Fibroblast of mammary gland (primary cell): ENCODE measurements around the gene UTRN.

Experiments used
- DNase-seq: peaks from one replicate; pipeline ENCODE4 v3.0.0-alpha.2; 2010; ENCODE audit warnings: low read depth
- H3K4me3 ChIP-seq: 2 replicates; pipeline ENCODE4 v1.5.1; 2011; ENCODE audit warnings: low read depth, mild to moderate bottlenecking, low read length, moderate library complexity; ENCODE audit not compliant: control insufficient read depth
- TF ChIP-seq, protein P1 (sequence below): conservative IDR thresholded peaks from 2 replicates; pipeline ENCODE4 v1.5.1; 2011; ENCODE audit warnings: low read depth, low read length, inconsistent platforms; ENCODE audit not compliant: control insufficient read depth, insufficient read depth

The UTRN gene

DNA sequence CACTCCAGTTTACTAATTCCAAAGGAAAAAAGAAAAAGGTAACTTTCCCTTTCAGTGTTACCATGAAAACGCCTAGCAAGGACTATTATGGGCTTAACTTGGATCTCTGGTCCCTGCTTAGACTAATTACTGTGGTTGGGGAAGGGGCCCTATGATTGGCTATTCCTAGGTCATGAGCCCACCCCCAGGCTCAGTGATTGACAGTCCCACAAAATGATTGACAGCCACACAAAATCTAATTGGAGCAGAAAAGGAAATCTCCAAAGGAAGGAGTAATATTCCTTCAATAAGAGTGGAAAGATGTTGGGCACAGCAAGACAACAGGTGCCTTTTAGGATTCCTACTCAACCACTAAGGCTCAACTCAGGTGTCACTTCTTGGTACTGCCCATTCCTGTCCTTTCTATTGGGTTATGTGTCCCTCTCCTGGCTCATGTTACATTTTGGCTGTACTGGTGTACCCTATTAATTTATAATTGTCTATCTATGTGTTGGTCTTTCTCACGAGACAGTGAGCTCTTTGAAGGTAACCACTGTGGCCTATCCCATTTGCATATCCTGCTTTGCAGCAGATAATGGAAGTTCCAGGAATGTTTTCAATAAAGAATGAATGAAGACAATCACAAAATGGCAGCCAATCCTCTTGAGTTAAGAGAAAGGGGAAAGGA lies 5.5 kb upstream of the UTRN start:
- TF ChIP-seq, protein P1, sequence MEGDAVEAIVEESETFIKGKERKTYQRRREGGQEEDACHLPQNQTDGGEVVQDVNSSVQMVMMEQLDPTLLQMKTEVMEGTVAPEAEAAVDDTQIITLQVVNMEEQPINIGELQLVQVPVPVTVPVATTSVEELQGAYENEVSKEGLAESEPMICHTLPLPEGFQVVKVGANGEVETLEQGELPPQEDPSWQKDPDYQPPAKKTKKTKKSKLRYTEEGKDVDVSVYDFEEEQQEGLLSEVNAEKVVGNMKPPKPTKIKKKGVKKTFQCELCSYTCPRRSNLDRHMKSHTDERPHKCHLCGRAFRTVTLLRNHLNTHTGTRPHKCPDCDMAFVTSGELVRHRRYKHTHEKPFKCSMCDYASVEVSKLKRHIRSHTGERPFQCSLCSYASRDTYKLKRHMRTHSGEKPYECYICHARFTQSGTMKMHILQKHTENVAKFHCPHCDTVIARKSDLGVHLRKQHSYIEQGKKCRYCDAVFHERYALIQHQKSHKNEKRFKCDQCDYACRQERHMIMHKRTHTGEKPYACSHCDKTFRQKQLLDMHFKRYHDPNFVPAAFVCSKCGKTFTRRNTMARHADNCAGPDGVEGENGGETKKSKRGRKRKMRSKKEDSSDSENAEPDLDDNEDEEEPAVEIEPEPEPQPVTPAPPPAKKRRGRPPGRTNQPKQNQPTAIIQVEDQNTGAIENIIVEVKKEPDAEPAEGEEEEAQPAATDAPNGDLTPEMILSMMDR = no peak
- H3K4me3 ChIP-seq = no peak overlapping the region
- DNase-seq = no peak

DNA sequence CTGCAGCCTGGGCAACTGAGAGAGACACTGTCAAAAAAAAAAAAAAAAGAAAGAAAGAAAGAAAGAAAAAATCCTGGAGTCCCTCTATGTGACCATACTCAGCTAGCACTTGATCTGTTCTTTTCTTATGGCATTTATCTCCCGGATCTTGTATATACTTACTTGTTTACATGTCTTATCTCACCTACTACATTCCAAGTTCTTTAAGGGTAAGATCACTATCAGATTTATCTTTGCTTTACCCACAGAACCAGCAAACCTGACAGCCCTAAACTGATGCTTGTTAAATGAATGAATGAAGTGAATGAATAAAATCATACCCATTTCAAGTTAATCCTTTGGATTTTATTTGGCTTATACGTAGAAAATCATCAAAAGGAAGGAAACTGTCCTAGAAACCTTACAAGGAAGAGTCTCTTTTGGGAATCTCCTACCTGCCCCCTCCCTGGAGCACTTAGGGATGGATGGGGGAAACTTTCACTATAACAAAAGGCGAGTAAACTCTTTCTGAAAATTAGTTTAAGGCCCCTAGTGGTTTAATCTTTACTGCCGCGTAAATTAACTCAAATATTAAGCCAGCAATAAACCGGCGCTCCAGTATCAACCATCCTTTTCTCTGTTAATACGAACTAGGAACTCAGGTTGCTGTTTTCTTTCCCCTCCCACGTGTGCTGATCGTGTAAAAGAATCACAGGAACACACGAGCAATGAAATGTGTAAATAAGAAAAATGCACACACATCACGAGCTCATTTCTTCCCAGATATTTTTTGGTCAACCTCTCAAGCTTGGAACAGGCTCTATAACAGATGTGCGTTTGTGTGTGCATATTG lies 1.3 kb upstream of the UTRN start:
- peak; percentile 37 for DNase-seq

DNA sequence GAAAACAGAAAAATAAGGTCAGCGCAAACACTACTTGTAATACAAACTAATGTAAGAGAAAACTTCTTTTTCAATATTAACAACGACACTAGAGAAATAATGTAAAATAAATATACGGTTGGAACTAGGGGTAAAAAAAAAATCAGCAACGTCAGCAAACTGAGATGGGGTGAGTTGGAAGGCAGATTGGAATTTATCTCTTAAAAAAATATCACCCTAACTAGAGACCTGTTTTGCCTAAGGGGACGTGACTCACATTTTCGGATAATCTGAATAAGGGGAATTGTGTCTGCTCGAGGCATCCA lies 705 bp upstream of the UTRN start:
- peak overlapping the region; percentile 87 for H3K4me3 ChIP-seq
- TF ChIP-seq, protein P1 = no peak

More for the DNA sequence above, 1.3 kb upstream of the UTRN start:
- TF ChIP-seq, protein P1 = peak; percentile 23
- H3K4me3 ChIP-seq = peak overlapping the region; percentile 87

DNA sequence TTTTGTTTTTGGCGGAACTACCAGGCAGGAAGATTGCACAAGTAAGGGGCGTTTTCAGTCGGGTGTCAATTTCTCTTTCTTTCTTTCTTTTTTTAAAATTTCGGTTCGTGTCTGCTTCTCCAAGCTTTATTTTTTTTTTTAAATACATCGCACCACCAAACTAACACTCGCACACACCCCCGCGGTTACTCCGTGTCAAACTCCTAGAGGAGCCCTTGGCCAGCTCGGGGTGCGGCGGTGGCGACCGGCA lies 338 bp downstream of the UTRN start:
- TF ChIP-seq, protein P1 = no peak
- no peak for DNase-seq
- H3K4me3 ChIP-seq = peak overlapping the region; percentile 87

More for the DNA sequence above, 705 bp upstream of the UTRN start:
- DNase-seq = no peak

DNA sequence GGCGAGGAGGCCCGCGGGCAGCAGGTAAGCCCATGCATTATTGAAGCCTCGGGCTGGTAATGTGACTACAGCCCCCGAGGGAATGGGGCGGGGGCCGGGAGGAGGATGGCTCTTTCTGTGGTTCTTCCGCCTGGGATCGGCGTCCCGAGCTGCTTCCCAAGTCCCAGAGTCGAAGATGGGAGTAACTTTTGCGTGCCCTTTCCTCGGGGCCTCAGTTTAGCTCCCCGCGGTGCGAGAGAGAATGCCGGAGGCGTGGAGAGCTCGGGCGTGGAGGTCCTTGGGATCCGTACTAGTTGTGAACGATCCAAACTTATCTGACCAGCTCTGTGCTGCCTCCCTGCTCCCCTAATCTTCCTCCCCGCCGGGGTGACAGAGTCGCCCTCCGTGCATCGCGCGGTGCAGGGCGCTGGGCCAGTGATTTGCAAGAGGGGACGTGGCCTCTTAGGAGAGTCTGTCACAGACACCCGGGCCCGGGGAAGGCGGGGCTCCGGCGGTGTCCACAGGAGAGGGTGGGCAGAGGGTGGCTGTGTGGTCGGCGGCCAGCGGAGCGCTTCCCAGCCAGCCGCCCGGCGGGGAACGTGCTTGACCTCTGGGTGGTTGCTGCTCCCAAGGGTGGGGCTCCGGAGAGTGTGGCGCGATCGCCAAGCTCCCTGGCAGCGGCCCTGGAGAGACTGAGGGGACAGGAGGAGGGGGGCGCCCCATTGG lies 815 bp downstream of the UTRN start:
- H3K4me3 ChIP-seq = peak overlapping the region; percentile 87
- TF ChIP-seq, protein P1 = no peak
- peak; percentile 45 for DNase-seq

DNA sequence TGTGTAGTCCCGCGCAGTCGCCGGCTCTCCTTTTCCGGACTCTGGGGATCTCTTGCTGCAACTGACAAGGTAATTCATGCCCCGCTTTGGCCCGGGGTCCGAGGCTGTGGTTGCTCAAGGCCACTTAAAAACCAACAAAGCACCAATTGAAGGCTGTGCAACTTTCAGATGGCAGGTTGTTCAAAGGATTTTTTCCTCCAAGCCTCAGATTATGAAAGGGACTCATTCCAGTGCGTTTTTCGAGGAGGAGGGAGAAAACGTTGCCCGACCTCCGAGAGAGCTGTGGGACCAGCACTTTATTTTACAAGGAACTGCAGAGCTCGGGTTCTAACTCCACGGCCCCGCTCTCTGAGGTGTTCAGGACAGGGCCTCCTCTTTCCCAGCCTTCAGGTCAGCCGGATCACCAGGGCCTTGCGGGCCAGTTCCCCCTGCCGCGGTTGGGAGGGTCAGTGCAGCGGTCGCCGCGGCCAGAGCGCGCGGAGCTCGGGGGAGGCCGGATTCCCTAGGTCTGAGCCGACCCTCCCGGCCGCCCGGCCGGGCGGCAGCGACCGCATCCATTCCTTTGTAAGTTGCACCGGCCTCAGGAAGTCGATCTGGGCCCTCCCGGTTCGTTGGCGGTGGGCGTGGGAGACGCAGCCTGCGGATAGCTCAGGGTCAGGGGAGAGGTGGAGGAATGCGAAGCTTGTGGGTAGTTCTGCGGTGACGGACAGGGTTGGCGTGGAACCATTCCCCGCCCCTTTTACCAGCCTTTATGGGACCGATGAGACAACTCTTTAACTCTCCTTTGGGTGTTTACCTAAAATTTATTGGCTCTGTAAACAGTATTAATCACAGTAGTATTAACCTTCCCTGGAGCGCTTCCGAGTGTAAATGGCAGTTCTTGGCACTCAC lies 1.6 kb downstream of the UTRN start:
- peak overlapping the region; percentile 87 for H3K4me3 ChIP-seq
- TF ChIP-seq, protein P1 = no peak
- peak; percentile 93 for DNase-seq
